ENCODE results near the gene ZNF43.
"Not testable (repeated sequence)": the region's sequence is repeated elsewhere in the genome, so short reads cannot be mapped to it uniquely, and the experiment has no call there.

The ZNF43 gene

DNA sequence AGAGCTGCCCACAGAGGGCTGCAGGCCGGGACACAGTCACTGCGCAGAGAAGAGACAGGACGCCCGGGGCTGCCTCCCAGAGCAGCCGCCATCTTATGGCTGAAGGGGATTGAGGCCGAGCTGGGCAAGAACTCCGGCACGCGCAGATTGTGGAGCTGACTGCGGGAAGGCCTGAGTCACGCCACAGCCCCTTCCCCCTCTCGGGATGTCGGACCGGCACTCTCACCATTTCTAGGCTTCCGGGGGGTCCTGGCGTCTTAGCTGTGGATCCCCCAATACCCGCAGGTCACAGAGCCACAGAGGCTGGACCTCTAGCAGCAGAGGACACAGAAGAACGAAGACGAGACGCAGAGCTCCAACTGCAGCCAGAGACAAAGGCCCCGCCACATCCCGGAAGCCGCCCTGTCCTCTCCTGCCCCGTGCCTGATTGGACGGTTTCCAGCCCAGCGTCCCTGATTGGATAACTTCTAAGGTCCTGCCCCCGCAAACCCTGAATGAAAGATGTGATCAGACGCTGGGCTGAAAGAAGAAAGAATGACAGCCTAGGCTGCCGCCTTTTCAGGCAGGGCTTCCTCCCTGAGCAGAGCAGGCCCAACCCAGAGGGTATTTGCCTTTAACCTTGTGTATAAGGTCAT lies at the start of gene ZNF43:
Gene ZNF43 (minus strand): TSS at position 373 of the 635 bp plus-strand sequence. CDS start 144 bp downstream, at position 229.
- Histone ChIP-seq H4K20me1 (ENCODE audit: insufficient read depth, low read length) (0 out of 2 replicates have a peak, but pooled peaks cover 3% of the 10 kb centered on the region), H3K36me3 (ENCODE audit: insufficient read depth, low read length) (peaks cover 64% of the 10 kb centered on the region), H3K4me2 (ENCODE audit: insufficient read depth, low read length) (peak within 1 kb of the TSS; percentile 58), H3K4me1 (ENCODE audit: insufficient read depth, low read length) (peaks cover 57% of the 10 kb centered on the region), H3K9me3 (ENCODE audit: insufficient read depth, low read length, severe bottlenecking) (peaks cover 12% of the 10 kb centered on the region), H3K79me2 (ENCODE audit: insufficient read depth, low read length) (peaks cover 66% of the 10 kb centered on the region), H3K4me3 (ENCODE audit: low read depth in 1 of 2, low read length in 2 of 2) (peak within 1 kb of the TSS; percentile 41 to 71; a peak in 3 of 4 replicates), H3K27me3 (ENCODE audit: insufficient read depth, low read length, poor library complexity) (no peaks in the 10 kb centered on the region), H2AFZ (ENCODE audit: low read depth, low read length) (peak within 1 kb of the TSS; percentile 64), H3K27ac (ENCODE audit: low read length) (peak within 1 kb of the TSS; percentile 91), H3K9ac (ENCODE audit: low read depth, low read length) (peak within 1 kb of the TSS; percentile 80)
- TF ChIP-seq, protein P1, sequence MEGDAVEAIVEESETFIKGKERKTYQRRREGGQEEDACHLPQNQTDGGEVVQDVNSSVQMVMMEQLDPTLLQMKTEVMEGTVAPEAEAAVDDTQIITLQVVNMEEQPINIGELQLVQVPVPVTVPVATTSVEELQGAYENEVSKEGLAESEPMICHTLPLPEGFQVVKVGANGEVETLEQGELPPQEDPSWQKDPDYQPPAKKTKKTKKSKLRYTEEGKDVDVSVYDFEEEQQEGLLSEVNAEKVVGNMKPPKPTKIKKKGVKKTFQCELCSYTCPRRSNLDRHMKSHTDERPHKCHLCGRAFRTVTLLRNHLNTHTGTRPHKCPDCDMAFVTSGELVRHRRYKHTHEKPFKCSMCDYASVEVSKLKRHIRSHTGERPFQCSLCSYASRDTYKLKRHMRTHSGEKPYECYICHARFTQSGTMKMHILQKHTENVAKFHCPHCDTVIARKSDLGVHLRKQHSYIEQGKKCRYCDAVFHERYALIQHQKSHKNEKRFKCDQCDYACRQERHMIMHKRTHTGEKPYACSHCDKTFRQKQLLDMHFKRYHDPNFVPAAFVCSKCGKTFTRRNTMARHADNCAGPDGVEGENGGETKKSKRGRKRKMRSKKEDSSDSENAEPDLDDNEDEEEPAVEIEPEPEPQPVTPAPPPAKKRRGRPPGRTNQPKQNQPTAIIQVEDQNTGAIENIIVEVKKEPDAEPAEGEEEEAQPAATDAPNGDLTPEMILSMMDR (IDR thresholded peaks at IDR 0.05; ENCODE audit: borderline replicate concordance, extremely low read depth, low read length, poor library complexity, severe bottlenecking): no peak
- no peak for TF ChIP-seq EZH2 (IDR thresholded peaks at IDR 0.05; ENCODE audit: borderline replicate concordance, low read depth, low read length, severe bottlenecking)
- ATAC-seq (ENCODE audit: insufficient read depth, low read depth) (peak; percentile 97), DNase-seq (peak; percentile 97)

DNA sequence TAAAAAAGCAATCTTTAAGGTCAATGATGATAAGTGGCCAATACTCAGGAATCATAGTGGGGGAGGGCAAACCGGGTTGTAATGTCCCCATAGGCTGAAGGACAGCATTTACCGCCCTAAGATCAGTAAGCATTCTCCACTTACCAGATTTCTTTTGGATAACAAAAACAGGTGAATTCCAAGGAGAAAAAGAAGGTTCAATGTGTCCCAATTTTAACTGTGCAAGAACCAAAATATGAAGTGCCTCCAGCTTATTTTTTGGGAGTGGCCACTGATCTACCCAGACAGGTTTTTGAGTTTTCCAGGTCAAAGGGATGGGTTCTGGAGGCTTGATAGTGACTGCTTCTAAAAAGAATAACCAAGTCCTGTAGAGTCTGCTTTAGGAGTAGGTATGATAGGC lies 49.5 kb upstream of the ZNF43 start:
- not testable (repeated sequence) for H3K4me1 ChIP-seq (ENCODE audit: insufficient read depth, low read length); DNase-seq

DNA sequence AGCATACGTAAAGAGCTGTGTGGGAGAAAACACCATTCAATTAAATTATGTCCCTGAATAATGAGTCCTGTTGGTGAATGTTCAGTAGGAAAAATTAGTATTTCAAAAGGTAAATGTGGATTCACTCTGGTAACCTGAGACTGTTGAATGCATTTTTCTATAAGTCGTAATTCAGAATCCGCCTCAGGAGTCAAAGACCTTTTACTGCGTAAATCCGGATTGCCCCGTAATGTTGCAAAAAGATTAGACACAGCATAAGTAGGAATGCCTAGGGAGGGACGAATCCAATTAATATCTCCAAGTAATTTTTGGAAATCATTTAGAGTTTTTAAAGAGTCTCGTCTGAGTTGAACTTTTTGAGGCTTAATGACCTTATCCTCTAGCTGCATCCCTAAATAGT lies 48.8 kb upstream of the ZNF43 start:
- not testable (repeated sequence) for H3K4me1 ChIP-seq (ENCODE audit: insufficient read depth, low read length); H3K9me3 ChIP-seq (ENCODE audit: insufficient read depth, low read length, severe bottlenecking); H3K27ac ChIP-seq (ENCODE audit: low read length); H4K20me1 ChIP-seq (ENCODE audit: insufficient read depth, low read length); H3K79me2 ChIP-seq (ENCODE audit: insufficient read depth, low read length); ATAC-seq (ENCODE audit: insufficient read depth, low read depth); H3K4me3 ChIP-seq (ENCODE audit: low read depth in 1 of 2, low read length in 2 of 2); DNase-seq; H3K9ac ChIP-seq (ENCODE audit: low read depth, low read length); H3K4me2 ChIP-seq (ENCODE audit: insufficient read depth, low read length); H3K36me3 ChIP-seq (ENCODE audit: insufficient read depth, low read length); H3K27me3 ChIP-seq (ENCODE audit: insufficient read depth, low read length, poor library complexity); H2AFZ ChIP-seq (ENCODE audit: low read depth, low read length)

More for the DNA sequence above, 49.5 kb upstream of the ZNF43 start:
- not testable (repeated sequence) for ATAC-seq (ENCODE audit: insufficient read depth, low read depth); H3K4me2 ChIP-seq (ENCODE audit: insufficient read depth, low read length); H3K4me3 ChIP-seq (ENCODE audit: low read depth in 1 of 2, low read length in 2 of 2); H2AFZ ChIP-seq (ENCODE audit: low read depth, low read length); H3K9me3 ChIP-seq (ENCODE audit: insufficient read depth, low read length, severe bottlenecking); H3K9ac ChIP-seq (ENCODE audit: low read depth, low read length); H3K36me3 ChIP-seq (ENCODE audit: insufficient read depth, low read length); H3K79me2 ChIP-seq (ENCODE audit: insufficient read depth, low read length); H4K20me1 ChIP-seq (ENCODE audit: insufficient read depth, low read length); H3K27ac ChIP-seq (ENCODE audit: low read length); H3K27me3 ChIP-seq (ENCODE audit: insufficient read depth, low read length, poor library complexity)

DNA sequence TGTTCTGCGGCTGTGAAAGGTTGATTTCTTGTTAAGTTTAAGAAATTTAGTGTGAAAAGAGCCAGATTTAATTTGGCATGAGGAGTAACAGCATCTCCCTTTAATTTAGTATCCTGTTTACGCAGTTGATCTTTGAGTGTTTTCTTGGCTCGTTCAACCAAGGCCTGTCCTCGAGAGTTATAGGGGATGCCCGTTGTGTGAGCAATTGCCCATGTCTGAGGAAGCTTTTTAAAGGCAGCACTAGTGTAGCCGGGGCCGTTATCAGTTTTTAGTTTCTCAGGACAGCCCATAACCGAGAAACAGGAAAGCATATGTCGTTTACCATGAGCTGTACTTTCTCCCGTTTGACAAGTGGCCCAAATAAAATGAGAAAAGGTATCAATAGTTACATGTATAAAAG lies 47.5 kb upstream of the ZNF43 start:
- no peaks in the 10 kb centered on the region for H3K27me3 ChIP-seq (ENCODE audit: insufficient read depth, low read length, poor library complexity)
- no peaks in the 10 kb centered on the region for H3K36me3 ChIP-seq (ENCODE audit: insufficient read depth, low read length)
- H3K4me3 ChIP-seq (ENCODE audit: low read depth in 1 of 2, low read length in 2 of 2): no peak overlapping the region
- TF ChIP-seq, protein P1 (IDR thresholded peaks at IDR 0.05; ENCODE audit: borderline replicate concordance, extremely low read depth, low read length, poor library complexity, severe bottlenecking): no peak
- TF ChIP-seq EZH2 (IDR thresholded peaks at IDR 0.05; ENCODE audit: borderline replicate concordance, low read depth, low read length, severe bottlenecking): no peak
- H4K20me1 ChIP-seq (ENCODE audit: insufficient read depth, low read length): no peaks in the 10 kb centered on the region
- no peaks in the 10 kb centered on the region for H3K4me1 ChIP-seq (ENCODE audit: insufficient read depth, low read length)
- H2AFZ ChIP-seq (ENCODE audit: low read depth, low read length): no peak overlapping the region
- no peaks in the 10 kb centered on the region for H3K79me2 ChIP-seq (ENCODE audit: insufficient read depth, low read length)
- ATAC-seq (ENCODE audit: insufficient read depth, low read depth) (no peak), DNase-seq (no peak)
- no peak overlapping the region for H3K4me2 ChIP-seq (ENCODE audit: insufficient read depth, low read length)
- H3K9me3 ChIP-seq (ENCODE audit: insufficient read depth, low read length, severe bottlenecking): peaks cover 3% of the 10 kb centered on the region
- no peak overlapping the region for H3K27ac ChIP-seq (ENCODE audit: low read length)
- no peak overlapping the region for H3K9ac ChIP-seq (ENCODE audit: low read depth, low read length)

Data from DND-41 (cell line).